HG02763 (cell line): ENCODE results near the gene SMIM36.
"Not testable (repeated sequence)": the region's sequence is repeated elsewhere in the genome, so short reads cannot be mapped to it uniquely, and the experiment has no call there.

Source experiments
- ATAC-seq: cut with Tn5 transposase; IDR thresholded peaks from one replicate; pipeline ENCODE4 v1.9.1; 2021; ENCODE audit warnings: mild to moderate bottlenecking, moderate library complexity; ENCODE audit not compliant: unreplicated experiment

Gene SMIM36

DNA sequence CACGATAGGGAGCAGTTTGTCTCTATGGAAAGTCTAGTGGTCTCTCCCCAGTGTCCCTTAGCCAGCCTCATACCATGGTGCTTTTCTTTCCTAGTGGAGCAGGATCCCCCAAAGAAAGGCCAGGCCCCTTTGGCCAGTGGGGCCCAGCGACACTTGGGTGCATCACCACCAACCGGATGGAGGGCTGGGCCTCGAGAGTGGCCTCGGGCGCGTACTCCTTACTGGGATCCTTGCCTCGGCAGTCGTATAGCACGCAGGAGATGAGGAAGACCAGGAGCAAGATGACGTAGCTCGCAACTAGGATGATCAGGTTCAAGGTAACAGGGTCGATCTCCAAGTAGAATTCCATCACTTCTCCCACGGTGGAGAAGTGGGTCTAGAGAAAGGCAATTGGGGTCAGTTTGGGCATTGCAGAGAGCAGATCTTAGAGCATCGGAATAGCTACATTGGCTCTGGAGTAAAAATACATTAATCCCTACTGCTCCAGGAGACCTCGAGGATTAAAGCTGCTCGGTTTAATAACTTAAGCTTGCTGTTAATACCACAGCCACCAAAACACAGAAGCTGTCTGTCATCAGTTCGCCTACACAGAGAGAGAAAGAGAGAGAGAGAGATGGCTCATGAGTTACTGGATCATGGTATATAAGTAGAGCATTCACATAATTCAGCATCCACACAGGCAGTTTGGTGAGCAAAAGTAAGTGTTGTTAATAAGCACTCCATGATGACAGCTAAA lies at the start of gene SMIM36:
Gene SMIM36, minus strand, starts transcription at position 467 of the 736 bp plus-strand sequence.
- ATAC-seq: no peak

DNA sequence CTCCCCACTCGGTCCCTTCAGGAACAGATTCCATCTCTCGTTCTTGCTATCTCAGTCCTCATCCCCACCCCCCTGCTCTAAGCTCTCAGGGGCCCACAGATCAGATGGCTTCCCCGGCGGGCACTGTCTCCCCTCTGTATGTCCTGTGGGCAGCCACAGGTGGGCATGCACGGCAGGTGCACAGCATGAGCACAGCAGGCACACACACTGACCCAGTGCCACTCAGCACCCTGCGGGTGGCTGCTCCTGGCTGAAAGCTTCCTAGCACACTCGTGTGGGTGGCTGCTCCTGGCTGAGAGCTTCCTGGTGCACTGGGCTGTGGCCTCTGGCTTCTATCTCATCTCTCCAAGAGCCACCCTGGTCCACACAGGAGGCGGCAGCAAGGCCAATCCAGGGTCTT lies 44.5 kb upstream of the SMIM36 start:
- no peak for ATAC-seq

DNA sequence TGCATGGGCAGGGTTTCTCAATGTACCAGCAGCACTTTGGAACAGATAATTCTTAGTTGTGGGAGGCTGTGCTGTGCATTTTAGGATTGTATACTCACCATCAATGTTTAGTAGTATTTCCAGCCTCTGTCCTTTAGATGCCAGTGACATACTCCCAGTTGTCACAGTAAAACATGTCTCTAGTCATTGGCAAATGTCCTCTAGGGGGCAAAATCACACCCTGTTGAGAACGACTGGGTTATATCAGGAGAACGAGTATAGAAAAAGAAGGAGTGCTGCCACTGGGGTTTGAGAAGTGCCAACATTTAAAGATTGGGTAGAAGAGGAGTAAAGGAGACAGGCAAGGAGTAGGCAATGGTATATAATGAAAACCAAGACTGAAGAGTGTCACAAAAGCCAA lies 37.9 kb upstream of the SMIM36 start:
- ATAC-seq: no peak

DNA sequence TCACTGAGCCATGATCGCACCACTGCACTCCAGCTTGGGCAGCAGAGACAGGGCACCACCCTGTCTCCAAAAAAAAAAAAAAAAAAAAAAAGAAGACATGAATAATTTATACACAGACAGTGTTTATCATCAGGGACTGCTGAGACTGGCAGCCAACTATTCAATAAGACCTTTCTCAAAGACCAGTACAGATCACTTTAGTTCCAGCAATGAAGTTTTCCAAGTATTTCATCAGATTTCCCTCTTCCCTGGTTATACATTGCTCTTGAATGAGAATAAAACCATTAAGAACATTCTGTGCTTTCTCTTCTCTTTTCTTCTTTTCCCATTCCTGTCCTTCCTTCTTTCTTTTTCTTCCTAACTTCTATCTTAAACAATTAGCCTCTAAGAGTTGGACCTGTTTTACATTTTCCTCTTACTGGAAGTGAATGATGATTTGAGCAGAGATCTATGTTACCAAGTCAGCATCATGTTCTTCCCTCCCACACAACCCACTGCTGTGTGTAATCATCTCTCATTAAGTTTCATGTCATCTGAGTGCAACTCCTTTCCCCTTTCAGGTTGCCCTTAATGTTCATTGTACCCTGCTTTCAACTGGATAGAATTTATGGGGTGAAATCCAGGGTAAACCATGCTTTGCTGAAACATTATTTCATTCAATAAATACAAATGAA lies 35.9 kb upstream of the SMIM36 start:
- no peak for ATAC-seq

DNA sequence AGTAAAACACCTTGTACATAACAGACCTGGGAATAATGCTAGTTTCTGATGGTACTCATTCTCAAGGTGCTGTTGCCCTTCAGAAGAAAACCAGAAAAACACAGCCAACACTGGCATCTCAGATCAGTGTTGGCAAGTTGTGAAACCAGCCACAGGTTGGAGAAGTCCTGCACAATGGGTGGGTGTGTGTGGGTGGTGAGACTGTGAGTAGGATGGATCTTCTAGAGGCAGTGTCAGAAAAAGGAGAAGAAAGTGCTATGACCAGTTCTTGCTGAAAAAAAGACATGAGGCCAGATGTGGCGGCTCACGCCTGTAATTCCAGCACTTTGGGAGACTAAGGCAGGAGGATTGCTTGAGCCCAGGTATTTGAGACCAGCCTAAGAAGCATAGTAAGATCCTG lies 35.2 kb upstream of the SMIM36 start:
- no peak for ATAC-seq

DNA sequence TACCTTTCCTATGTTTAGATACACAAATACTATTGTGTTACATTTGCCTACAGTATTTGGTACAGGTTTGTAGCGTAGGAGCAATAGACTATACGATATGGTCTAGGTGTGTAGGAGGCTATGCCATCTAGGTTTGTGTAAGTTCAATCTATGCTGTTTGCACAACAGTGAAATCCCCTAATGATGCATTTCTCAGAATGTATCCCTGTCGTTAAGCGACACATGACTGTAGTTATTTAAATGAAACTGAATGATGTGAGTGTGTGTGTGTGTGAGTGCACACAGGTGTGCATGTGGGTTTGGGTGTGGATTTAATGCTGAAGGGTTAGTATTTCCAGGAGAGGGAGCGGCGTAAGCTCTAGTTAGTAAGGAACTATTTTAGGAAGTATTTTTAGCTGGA lies 34.6 kb upstream of the SMIM36 start:
- no peak for ATAC-seq

DNA sequence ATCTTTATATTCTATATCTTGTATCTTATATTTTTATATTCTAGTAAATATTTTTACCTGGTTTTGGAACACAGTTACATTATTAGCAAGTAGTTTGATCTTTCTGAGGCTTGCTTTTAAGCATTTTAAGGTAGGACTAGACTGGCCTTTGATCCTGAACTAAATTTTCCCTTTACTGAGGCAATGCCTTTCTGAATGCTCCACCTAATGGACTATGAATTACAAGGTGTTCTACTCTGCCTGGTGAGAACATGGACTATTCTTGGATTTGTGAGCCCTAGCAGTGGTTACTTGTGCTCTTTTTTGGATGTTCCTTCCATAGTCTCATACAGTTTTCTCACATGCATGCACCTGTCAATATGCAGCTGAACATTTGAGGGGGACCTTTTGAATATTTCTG lies 32.5 kb upstream of the SMIM36 start:
- no peak for ATAC-seq

DNA sequence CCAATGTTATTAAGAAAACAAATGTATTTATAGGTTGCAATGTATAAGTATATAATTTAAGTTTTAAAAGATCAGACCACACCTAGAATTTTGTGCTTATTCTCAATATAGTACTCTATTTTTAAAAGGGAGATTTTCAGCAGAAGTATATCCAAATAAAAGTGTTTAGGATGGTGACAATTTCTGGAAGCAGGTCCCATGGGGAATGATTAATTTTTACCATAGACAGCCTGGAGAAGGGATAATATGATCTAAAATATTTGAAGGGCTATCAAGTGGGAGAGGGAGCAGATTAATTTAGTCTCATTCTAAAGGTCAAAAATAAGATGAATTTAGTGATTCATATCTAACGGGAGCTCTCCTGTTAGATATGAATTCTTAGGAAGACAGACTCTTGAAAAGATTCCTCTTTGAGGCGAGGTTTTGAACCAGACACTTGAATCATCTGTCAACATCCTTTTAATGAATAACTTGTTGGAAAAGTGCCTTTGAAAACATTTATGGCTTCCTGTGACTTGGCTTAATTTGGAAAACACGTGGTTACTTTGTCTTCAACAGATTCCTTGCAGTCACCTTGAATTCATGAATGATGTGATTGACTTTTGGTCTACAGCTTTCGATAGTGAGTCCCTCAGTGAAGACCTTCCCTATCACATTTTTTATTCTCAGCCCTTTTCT lies 29.3 kb upstream of the SMIM36 start:
- no peak for ATAC-seq

DNA sequence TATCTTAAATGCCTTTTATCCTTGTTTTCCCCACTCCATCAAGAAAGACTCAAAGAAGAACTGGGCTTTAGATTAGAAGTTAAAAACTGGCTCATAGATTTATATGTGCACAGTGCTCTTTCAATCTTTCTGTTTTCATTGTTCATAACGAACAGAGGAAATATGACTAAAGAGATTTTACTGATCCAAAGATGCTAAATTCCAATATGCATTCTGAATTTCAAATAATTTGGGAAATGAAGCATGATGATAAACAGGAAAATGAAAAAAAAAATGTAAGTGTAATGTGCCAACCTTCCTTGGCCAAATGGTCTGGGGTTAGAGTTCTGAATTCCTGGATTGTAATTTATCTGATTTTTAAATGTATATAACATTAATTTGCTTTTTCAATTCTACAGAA lies 25.0 kb upstream of the SMIM36 start:
- no peak for ATAC-seq

DNA sequence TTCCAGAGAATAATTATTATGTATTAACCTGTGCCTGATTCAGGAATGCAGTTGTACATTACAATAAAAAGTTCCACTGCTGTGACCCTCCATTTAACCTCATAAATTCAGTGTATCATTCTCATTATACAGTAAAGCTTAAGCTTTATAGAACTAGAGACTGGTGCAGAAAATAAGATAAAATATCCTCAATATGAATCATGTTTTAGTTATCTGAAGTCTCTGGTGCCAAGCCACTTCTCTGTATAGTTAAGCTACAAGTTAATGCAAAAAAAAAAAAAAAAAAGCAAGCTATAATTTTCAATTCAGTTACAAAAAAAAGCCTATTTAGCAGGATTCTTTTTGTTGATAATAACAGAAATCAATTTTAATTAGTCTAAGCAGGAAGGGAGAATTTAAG lies 22.4 kb upstream of the SMIM36 start:
- no peak for ATAC-seq

DNA sequence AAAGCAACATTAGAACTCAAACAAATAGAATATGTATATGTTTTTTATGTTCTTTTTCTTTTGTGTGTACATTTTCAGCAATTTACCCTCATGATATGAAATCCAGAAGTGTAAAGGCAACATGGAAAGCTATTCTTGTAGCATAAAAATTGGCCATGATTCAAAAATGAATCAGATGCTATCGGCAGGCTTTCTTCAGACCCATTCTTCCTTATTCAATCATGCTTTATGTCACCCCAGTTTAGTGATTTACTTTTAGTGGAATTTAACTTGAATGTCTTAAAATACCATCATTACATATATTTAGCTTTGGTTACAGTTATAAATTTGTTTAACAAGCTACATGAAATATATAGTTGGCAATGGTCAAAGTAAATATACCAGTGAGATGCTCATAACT lies 21.4 kb upstream of the SMIM36 start:
- ATAC-seq: no peak

DNA sequence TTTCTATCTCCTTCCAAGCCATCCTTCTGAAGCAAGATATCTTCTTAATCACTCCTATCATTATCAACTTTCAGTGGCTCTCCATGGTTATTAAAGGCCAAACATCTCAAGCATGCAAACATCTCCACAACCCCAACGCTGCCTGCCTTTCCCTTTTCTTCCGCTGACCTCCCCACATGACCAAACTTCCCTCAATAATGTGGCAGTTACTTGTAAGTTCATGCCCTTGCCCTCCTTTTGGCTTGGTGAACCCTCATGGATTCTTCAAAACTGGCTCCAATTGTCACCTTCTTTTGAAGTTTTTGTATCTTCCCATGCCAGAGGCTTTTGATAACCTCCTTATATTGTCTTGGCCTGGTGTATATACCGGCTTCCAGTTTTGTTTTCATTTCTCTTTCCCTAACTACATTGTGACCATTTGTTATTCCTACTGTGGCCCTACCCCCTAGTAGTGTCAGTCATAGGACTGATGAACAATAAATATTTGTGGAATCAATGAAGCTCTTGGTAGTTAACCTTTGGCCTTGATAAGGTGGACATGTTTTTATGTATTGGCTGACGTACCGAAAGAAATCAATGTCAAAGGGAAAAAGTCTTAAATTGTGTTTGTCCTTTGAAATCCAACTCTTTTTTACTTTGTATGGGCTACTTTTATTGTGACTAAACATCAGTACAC lies 19.9 kb upstream of the SMIM36 start:
- no peak for ATAC-seq

DNA sequence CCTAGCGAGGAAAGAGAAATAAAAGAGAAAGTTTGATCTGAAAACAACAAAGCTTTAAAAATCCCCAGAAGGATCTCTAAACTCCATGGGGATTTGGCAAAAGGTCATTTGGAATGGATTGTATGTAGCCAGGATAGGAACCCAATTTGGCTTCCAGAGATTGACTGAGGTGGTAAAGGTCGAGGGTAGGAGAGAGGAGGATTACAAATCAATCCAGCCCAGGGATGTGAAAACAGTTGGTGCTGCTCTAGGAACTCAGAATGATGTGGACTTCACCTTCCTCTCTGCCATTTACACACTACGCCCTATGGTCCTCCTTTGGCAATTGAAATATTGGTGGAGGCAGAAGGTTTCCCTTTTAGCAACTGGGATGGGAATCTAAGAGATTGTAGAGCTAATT lies 18.8 kb upstream of the SMIM36 start:
- no peak for ATAC-seq

DNA sequence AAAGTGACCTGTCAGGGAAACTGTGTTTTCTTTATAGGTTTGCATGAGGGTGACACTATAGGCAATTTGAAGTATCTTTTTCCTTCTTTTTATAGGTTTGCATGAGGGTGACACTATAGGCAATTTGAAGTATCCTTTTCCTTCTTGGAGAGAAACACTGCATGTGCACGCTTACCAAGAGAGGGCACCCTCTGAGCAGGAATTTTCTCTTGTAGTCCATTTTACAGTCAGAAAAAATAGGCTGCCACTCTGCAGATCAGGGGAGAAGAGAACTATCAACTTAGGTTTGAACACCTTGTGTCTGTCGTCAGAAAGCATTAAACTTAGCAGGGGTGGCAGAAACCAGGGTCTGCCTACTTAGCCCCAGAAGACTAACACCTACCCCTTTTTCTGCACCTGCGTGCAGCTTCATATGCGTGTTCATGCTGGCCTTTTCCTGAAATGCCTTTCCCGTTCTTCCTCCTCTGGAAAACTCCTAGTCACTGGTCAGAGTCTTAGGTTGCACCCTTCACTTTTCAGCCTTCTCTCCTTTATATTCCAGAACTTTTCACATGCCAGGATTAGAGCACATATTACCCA lies 16.4 kb upstream of the SMIM36 start:
- ATAC-seq: no peak

DNA sequence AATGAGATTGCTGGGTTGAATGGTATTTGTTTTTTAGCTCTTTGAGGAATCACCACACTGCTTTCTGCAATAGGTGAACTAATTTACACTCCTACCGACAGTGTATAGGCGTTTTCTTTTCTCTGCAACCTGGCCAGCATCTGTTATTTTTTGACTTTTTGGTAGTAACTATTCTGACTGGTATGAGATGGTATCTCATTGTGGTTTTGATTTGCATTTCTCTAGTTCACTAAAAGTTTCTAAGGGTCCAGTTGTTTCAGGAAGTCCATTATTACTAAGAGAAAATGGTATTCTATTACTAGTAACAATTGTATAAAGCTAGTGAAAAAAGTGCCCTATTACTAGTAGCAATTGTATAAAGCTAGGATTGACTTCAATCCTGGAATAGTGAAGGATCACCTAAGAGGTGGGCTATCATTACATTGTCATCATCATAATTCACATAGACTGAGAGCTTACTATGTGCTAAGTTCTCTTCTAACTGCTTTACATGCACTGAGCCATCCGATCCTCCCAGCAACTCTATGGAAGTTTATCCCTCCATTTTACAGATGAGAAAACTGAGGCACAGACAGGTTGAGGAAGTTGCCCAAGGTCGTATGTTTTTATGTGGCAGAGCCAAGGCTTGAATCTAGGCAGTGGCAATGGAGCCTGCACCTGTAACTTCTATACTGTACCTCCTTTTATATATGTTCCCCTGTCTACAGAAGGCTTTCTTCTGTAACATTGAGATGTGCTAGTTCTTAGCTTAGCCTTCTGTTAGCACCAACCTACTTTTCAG lies 13.4 kb upstream of the SMIM36 start:
- ATAC-seq: peak; percentile 51

DNA sequence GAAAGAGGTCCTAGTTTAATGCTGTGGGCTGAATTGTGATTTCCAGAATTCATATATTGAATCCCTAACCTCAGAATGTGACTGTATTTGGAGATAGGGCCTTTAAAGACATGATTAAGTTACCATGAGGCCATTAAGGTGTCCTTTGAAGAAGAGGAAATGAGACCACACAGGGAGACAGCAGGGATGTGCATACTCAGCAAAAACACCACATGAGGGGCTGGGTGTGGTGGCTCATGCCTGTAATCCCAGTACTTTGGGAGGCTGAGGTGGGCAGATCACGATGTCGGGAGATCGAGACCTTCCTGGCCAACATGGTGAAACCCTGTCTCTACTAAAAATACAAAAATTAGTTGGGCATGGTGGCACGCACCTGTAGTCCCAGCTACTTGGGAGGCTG lies 11.8 kb upstream of the SMIM36 start:
- ATAC-seq: not testable (repeated sequence)

DNA sequence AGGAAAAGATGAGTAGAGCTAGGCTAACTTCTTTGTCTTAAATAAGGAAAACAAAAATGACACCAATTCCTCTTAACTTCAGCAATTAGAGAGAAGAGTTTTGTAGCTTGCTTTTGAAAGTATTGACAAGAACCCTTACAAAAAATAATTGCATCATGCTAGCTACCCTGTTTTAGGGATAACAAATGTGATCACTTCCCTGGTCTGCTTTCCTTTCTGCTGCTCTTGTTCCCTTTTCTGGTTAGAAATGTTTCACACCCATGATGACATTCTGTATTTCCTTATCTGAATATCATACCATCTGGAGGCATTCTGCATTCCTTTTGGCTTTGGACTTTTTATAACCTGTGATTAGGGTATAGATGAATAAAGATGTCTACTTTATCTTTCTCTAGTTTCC lies 9.9 kb upstream of the SMIM36 start:
- no peak for ATAC-seq

DNA sequence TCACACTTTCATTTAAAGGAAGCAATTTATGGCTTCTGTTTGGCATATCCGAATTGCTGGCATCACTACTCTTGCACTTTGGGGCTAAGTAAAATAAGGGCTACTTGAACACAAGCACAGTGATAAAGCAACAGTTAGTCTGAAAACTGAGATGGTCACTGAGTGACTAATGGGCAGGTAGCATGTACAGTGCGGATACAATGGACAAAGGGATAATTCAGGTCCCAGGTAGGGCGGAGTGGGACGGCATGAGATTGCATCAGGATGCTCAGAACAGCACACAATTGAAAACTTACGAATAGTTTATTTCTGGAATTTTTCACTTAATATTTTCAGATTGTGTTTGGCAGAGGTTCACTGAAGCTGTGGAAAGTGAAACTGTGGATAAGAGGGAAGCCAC lies 9.2 kb upstream of the SMIM36 start:
- no peak for ATAC-seq

DNA sequence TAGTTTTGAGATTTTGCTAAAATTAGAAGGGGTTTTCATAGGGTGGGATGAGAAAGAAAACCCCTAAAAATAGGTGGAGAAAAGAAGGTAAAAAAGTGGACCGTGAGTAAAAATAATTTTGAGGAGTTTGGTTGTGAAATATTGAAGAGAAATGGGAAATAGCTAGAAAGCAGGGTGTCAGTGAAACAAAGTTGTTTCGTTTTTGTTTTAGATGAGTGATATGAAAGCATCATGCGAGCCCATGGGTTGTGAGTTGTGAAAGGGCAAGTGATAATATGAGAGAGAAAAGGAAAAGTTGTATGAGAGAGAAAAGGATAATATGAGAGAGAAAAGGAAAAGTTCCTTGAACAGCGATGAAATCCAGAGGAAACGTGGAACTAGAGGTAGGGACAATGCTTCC lies 7.3 kb upstream of the SMIM36 start:
- no peak for ATAC-seq

DNA sequence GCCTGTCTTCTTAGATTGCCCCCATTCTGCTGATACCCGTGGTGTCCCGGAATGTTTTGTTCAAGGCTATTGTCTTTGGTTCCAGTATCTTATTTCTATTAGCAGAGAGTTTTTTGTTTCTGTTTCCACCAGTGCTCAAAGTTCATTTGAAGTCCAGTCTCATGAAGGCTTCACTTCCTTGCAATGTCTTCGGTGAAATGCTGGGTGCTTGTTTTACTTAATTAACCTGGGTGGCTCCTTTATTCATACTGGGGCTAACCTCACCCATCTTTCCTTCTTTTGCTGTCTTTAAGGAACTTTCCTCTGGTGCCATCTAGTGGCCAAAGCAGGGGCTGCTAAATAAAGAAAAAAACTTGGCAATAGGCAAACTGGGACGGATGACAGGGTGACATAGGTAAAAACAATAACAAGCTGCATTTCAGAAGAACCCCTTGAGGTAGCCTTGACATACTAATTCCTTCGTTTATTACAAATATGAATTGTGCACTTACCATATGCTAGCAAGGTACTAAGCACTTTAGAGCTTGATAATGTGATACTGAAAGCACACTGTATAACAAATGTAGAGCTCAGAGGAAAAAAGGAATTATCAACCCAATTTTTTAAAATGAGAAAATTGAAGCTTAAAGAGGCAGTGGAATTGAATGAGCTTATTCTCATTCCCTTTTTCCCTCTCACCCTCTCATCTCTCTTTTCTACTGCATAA lies 2.8 kb upstream of the SMIM36 start:
- ATAC-seq: peak; percentile 77
